Sigmoid colon (tissue), 7 donors: ENCODE data around the gene OR2T8. TPM values are rescaled to one million over a fixed set of nuclear protein-coding genes. Genes with fewer than 3 reads are reported as not detected.
A peak's percentile ranks its signal among the peaks of the same experiment; 100 is the strongest.

ENCODE experiments used
- DNase-seq: peaks from one replicate; pipeline ENCODE4 v3.0.0-alpha.2; 2019
- H3K27ac ChIP-seq, 4 donors: fragments of 200-600 bp; sonication (generic); one replicate each; pipeline ENCODE4 v1.5.1; 2016 to 2019; ENCODE audit warnings: mild to moderate bottlenecking in 1 of 4
- H3K27me3 ChIP-seq, 3 donors: fragments of 200-600 bp; sonication (generic); one replicate each; pipeline ENCODE4 v1.5.1; 2019; ENCODE audit warnings: mild to moderate bottlenecking in 1 of 3
- H3K36me3 ChIP-seq, 4 donors: fragments of 200-600 bp; sonication (generic); one replicate each; pipeline ENCODE4 v1.5.1; 2016 to 2019
- H3K4me1 ChIP-seq, 4 donors: fragments of 200-600 bp; sonication (generic); one replicate each; pipeline ENCODE4 v1.5.1; 2017 to 2019
- H3K4me3 ChIP-seq, 4 donors: fragments of 200-600 bp; sonication (generic); one replicate each; pipeline ENCODE4 v1.5.1; 2017 to 2019; ENCODE audit warnings: mild to moderate bottlenecking in 2 of 4, moderate library complexity in 1 of 4
- H3K9me3 ChIP-seq, 4 donors: fragments of 200-600 bp in 3 of 4; sonication (generic) in 3 of 4; one replicate each; pipeline versions ENCODE4 v1.5.1 to v1.6.1; 2013 to 2019
- EP300 ChIP-seq, 4 donors: sonication (generic); formaldehyde crosslinking; IDR thresholded peaks; one replicate each; pipeline ENCODE4 v1.6.1; 2017; ENCODE audit warnings: antibody characterized with exemption in 4 of 4
- POLR2A ChIP-seq, 2 donors: fragments of 450-650 bp; IDR thresholded peaks; one replicate each; pipeline ENCODE4 v1.6.1; 2016; ENCODE audit warnings: antibody characterized with exemption in 2 of 2, mild to moderate bottlenecking in 2 of 2, moderate library complexity in 2 of 2
- POLR2AphosphoS5 ChIP-seq, 4 donors: sonication (generic); formaldehyde crosslinking; IDR thresholded peaks; one replicate each; pipeline ENCODE4 v1.6.1; 2017; ENCODE audit warnings: antibody characterized with exemption in 4 of 4
- WGBS, 2 donors: extraction: QIAGEN DNeasy Blood & Tissue Kit; methylation state at CpG; one replicate each; pipeline ENCODE4 v1.1.7; 2013; 5-methylcytosine and 5-hydroxymethylcytosine counted together
- intact Hi-C: fragments of 100-400 bp; cut with DNase I; formaldehyde crosslinking; loops from one replicate; pipeline ENCODE4 v1.15.1; 2023
- polyA plus RNA-seq, 3 donors: library from polyadenylated mRNA; stranded (reverse); fragments of 200-250 nt; gene quantifications; one replicate each; pipeline ENCODE4 v1.2.3, GENCODE V29; 2013
- total RNA-seq, 4 donors: library from RNA; depleted of rRNA; stranded (reverse); fragments of >200 nt; gene quantifications; one replicate each; pipeline ENCODE4 v1.1.0, GENCODE V29; 2016
- TF ChIP-seq, protein P1 (sequence below), 4 experiments: fragments of 450-650 bp in 3 of 4; fragments of 200-600 bp in 1 of 4; IDR thresholded peaks; one replicate each; pipeline ENCODE4 v1.5.1; 2016 to 2019; ENCODE audit warnings: antibody characterized with exemption in 4 of 4, mild to moderate bottlenecking in 3 of 4, moderate library complexity in 2 of 4
- donor health status: healthy with polysubstance abuse.
- donor health status: Bipolar disorder and iron deficiency.
- donor health status: healthy.

OR2T8 gene
- total and polyA plus RNA-seq, 7 donors, result not detected

DNA sequence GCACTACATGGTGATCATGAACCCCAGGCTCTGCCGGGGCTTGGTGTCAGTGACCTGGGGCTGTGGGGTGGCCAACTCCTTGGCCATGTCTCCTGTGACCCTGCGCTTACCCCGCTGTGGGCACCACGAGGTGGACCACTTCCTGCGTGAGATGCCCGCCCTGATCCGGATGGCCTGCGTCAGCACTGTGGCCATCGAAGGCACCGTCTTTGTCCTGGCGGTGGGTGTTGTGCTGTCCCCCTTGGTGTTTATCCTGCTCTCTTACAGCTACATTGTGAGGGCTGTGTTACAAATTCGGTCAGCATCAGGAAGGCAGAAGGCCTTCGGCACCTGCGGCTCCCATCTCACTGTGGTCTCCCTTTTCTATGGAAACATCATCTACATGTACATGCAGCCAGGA is 24.1 kb upstream of the OR2T8 start:
- Histone ChIP-seq H3K9me3 (no peaks in the 10 kb centered on the region), H3K27ac (no peak overlapping the region), H3K36me3 (no peaks in the 10 kb centered on the region), H3K27me3 (no peaks in the 10 kb centered on the region), H3K4me1 (no peaks in the 10 kb centered on the region), H3K4me3 (no peak overlapping the region)
- WGBS, 2 donors, result 88 to 90% methylated on average over 14 of the region's 14 CpGs
- intact Hi-C loops, result no loop called here
- no peak for DNase-seq
- TF ChIP-seq, protein P1, sequence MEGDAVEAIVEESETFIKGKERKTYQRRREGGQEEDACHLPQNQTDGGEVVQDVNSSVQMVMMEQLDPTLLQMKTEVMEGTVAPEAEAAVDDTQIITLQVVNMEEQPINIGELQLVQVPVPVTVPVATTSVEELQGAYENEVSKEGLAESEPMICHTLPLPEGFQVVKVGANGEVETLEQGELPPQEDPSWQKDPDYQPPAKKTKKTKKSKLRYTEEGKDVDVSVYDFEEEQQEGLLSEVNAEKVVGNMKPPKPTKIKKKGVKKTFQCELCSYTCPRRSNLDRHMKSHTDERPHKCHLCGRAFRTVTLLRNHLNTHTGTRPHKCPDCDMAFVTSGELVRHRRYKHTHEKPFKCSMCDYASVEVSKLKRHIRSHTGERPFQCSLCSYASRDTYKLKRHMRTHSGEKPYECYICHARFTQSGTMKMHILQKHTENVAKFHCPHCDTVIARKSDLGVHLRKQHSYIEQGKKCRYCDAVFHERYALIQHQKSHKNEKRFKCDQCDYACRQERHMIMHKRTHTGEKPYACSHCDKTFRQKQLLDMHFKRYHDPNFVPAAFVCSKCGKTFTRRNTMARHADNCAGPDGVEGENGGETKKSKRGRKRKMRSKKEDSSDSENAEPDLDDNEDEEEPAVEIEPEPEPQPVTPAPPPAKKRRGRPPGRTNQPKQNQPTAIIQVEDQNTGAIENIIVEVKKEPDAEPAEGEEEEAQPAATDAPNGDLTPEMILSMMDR (IDR thresholded peaks at IDR 0.05), result no peak
- no peak for TF ChIP-seq POLR2A (IDR thresholded peaks at IDR 0.05)
- TF ChIP-seq POLR2AphosphoS5 (IDR thresholded peaks at IDR 0.05), result no peak
- TF ChIP-seq EP300 (IDR thresholded peaks at IDR 0.05), result no peak

DNA sequence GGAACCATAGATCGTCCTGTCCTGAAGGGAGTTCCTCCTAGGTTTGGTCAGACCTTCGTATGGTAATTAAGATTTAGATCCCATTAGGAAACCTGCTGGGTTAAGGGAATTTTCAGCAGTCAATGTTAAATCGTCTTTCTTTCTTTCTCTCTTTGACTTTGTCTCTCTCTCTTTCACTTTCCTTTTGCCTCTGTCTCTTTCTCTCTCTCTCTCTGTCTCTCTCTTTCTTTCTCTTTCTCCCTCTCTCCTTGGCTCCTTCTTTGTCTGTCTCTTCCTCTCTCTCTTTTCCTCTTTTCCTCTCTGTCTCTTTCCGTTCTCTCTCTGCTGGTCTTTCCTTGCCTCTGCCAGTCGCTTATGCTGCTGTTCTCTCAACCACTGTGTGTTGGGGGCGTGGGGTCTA is 15.9 kb upstream of the OR2T8 start:
- 84 to 86% methylated on average over 6 of the region's 6 CpGs for WGBS, 2 donors
- H3K36me3 ChIP-seq, result no peaks in the 10 kb centered on the region
- no peaks in the 10 kb centered on the region for H3K4me1 ChIP-seq
- H3K27me3 ChIP-seq, result no peaks in the 10 kb centered on the region
- H3K27ac ChIP-seq, result no peak overlapping the region
- TF ChIP-seq EP300 (IDR thresholded peaks at IDR 0.05), result no peak
- TF ChIP-seq POLR2A (IDR thresholded peaks at IDR 0.05), result no peak
- intact Hi-C loops, result no loop called here
- DNase-seq, result no peak
- H3K4me3 ChIP-seq, result no peak overlapping the region
- no peaks in the 10 kb centered on the region for H3K9me3 ChIP-seq

DNA sequence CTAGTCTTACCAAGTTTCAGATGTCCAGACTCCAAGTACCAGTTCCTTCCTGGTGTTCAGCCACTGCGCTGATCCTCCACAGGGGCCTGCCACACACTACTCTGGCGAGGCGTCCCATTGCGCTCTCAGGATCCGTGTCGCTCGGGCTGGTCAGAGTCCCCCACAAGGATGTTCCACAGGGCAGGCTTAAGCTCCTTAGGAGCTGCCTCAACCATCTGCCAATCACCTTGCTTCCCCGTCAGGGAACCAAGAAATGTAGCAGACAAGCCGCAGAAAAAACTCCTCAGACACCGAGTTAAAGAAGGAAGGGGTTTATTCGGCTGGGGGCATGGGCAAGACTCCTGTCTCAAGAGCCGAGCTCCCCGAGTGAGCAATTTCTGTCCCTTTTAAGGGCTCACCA is 14.9 kb upstream of the OR2T8 start:
- H3K36me3 ChIP-seq, result no peaks in the 10 kb centered on the region
- TF ChIP-seq EP300 (IDR thresholded peaks at IDR 0.05) (no peak), POLR2A (IDR thresholded peaks at IDR 0.05) (no peak), POLR2AphosphoS5 (IDR thresholded peaks at IDR 0.05) (no peak)
- TF ChIP-seq, protein P1 (IDR thresholded peaks at IDR 0.05), result no peak
- 87 to 93% methylated on average over 13 of the region's 13 CpGs for WGBS, 2 donors
- H3K27me3 ChIP-seq, result no peaks in the 10 kb centered on the region
- H3K4me3 ChIP-seq, result no peak overlapping the region
- no peak overlapping the region for H3K27ac ChIP-seq
- H3K4me1 ChIP-seq, result no peaks in the 10 kb centered on the region
- DNase-seq, result no peak
- intact Hi-C loops, result no loop called here
- no peaks in the 10 kb centered on the region for H3K9me3 ChIP-seq

DNA sequence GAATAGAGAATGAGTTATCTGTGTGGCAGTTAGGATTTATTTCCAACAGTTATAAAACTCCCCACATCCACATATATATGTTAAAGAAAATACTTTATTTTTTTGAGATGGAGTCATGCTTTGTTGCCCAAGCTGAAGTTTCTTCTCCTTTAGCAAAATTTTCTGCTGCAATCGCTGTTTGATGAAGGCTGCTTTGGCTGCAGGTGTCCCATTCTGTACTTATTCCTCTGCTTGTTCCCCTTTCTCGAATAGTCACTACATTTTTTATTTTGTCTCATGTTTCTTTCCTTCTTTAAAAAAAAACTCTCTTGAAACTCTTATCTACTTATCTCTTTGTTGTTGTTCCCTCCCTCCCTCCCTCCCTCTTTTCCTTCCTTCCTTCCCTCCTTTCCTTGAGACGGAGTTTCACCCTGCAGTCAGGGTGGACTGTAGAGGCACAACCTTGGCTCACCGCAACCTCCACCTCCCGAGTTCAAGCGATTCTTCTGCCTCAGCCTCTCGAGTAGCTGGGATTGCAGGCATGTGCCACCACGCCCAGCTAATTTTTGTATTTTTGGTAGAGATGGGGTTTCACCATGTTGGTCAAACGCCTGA is 14.0 kb upstream of the OR2T8 start:
- no peaks in the 10 kb centered on the region for H3K27me3 ChIP-seq
- H3K4me1 ChIP-seq, result no peaks in the 10 kb centered on the region
- 50 to 66% methylated on average over 9 of the region's 9 CpGs for WGBS, 2 donors
- H3K9me3 ChIP-seq, result no peaks in the 10 kb centered on the region
- no peak for DNase-seq
- intact Hi-C loops, result no loop called here
- TF ChIP-seq EP300 (IDR thresholded peaks at IDR 0.05) (no peak), POLR2AphosphoS5 (IDR thresholded peaks at IDR 0.05) (no peak), POLR2A (IDR thresholded peaks at IDR 0.05) (no peak)
- TF ChIP-seq, protein P1 (IDR thresholded peaks at IDR 0.05), result no peak
- H3K36me3 ChIP-seq, result no peaks in the 10 kb centered on the region
- H3K4me3 ChIP-seq, result peak overlapping the region in 3 of 4 donors; percentile 17 to 24 (median 17)
- no peak overlapping the region for H3K27ac ChIP-seq

DNA sequence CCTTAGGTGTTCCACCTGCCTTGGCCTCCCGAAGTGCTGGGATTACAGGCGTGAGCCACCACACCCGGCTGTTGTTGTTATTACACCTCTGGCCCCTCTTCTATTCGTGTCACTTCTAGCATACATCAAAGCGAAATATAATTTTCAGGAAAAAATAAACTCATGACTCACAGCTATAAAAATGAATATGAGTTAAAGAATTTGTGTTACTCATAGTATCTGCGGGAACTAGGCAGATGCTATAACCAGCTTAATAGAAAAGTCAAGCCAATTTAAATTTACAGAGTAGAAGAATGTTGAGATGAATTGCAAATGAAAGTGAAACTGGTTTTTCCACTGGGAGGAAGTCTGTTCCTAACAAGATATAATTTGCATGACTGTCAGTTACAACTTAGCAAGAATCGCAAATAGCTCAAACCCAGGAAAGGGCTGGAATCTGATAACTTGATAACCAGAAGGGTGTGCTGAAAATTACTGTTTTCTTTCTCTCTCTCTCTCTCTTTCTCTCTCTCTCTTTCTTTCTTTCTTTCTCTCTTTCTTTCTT is 13.5 kb upstream of the OR2T8 start:
- Histone ChIP-seq H3K27me3 (no peaks in the 10 kb centered on the region), H3K27ac (no peak overlapping the region), H3K9me3 (no peaks in the 10 kb centered on the region), H3K4me3 (peak overlapping the region in 3 of 4 donors; percentile 17 to 24 (median 17)), H3K4me1 (no peaks in the 10 kb centered on the region), H3K36me3 (no peaks in the 10 kb centered on the region)
- no peak for TF ChIP-seq EP300 (IDR thresholded peaks at IDR 0.05)
- TF ChIP-seq POLR2AphosphoS5 (IDR thresholded peaks at IDR 0.05), result no peak
- TF ChIP-seq POLR2A (IDR thresholded peaks at IDR 0.05), result no peak
- TF ChIP-seq, protein P1 (IDR thresholded peaks at IDR 0.05), result no peak
- WGBS, 2 donors, result 23 to 24% methylated on average over 7 of the region's 7 CpGs
- no peak for DNase-seq
- intact Hi-C loops, result no loop called here
